Hematopoietic multipotent progenitor cell treated with erythropoietin and hydrocortisone succinate and interleukin-3 and kit ligand, for 15 days (in vitro differentiated cells): ENCODE measurements around the gene TAS2R40.

ENCODE experiments used
- DNase-seq: peaks from one replicate; pipeline ENCODE4 v3.0.0-alpha.2; 2015; ENCODE audit warnings: low spot score

Gene TAS2R40

DNA sequence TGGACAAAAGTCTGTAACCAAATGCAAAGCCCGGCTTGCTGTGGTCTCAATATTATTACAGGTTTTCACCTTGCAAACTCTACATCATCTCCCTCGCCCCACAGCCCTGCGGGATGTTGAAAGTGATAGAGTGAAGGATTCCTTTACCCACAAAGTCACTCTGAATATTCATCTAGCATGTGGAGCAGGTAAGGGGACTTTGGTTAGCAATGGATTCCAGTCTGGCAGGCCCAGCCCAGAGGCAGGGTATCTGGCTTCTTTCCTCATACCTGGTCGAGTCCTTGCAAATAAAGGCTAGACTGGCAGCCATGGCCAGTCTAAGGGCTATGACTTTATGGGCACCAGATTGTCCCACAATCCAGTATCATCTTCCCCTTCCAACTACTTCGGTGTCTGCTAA is 3.2 kb downstream of the TAS2R40 start:
- no peak for DNase-seq

DNA sequence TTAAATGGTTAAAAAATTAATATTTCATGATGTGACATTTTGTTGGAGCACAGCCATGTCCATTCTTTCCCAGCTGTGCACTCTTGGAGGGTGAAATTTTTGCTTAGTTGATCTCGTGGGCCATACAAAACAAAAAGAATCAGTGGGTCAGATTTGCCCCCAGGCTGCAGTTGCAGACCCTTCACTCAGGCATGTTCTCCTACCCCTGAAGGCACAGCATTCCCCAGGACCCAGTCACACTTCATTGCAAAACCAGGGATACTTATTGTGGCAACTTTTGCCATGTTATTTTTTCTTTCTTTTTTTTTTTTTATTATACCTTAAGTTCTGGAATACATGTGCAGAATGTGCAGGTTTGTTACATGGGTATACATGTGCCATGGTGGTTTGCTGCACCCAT is 6.0 kb downstream of the TAS2R40 start:
- DNase-seq = no peak

DNA sequence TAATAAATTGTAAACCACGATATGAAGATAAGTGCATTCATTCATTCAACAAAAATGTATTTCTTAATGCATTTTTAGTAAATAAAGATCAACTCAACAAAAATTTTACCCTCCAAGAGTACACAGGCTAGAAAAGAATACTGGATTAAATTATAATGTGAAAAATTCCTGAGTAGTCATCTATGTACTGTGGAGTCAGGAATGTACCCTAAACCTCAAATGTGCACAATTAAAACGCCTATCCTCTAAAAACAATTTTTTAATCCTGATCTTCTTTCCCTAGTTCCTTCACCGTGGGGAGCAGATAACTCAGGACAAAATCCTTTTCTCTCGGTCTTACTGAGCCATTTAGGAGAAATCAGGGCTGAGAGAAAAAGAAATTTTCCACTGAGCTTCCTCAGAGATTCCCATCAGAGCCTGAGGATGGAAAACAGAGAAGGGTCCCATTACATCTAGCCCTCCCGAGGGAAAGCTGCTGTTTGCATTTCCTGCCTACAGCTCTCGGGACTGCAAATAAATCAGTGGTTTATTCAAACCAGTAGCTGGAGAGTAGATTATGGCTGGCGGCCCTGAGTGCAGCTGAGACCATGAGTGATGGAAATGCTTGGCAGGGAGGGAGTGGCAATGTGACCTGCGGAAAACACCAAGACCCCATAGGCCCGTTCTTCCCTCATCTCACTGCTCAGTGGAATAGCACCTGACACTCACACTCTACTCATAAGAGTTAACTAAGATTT is 7.4 kb downstream of the TAS2R40 start:
- no peak for DNase-seq

DNA sequence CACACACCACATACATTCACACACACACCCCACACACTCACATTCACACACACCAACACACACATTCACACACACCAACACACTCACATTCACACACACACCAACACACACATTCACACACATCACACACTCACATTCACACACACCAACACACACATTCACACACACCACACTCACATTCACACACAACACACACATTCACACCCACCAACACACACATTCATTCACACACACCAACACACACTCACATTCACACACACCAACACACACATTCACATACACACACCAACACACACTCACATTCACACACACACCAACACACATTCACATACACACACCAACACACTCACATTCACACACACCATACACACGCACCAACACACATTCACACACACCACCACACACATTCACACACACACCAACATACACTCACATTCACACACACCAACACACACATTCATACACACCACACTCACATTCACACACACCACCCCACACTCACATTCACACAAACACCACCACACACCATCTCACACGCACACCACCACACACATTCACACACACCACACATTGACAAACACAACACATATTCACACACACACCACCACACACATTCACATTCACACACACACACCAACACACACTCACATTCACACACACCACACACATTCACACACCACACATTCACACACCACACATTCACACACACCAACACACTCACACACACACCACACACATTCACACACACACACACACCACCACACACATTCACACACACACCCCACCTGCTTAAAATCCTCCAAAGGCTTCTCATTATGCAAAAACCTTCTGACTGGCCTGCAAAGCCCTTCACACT is 9.0 kb downstream of the TAS2R40 start:
- DNase-seq = no peak

DNA sequence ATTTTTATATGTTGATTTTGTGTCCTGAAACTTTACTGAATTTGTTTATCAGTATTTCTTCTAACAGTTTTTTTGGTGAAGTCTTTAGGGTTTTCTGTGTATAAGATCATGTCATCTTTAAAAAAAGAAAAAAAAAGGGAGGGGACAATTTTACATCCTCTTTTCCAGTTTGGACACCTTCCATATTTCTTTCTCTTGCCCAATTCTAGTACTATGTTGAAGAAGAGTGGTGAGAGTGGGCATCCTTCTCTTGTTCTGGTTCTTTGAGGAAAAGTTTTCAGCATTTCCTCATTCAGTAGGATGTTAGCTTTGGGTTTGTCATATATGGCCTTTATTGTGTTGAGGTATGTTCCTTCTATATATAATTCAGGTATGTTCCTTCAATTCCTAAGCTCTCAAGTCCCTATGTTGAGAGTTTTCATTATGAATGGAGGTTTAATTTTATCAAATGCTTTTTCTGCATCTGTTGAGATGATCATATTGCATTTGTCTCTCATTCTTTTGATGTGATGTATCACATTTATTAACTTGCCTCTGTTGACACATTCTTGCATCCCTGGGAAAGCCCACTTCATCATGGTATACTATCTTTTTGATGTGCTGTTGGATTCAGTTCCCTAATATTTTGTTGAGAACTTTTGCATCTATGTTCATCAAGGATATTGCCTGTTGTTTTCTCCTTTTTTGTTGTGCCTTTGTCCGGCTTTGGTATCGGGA is 12.1 kb downstream of the TAS2R40 start:
- DNase-seq = no peak

- DNase-seq = no peak
Measured at GRCh38 chr7:143234533-143234875, 12.7 kb downstream of the TAS2R40 start.

GRCh38 chr7:143235561-143235960 is 13.7 kb downstream of the TAS2R40 start:
- DNase-seq = no peak

- no peak for DNase-seq
Measured at GRCh38 chr7:143236408-143236990, 14.7 kb downstream of the TAS2R40 start.

GRCh38 chr7:143237366-143237765 is 15.5 kb downstream of the TAS2R40 start:
- no peak for DNase-seq

DNA sequence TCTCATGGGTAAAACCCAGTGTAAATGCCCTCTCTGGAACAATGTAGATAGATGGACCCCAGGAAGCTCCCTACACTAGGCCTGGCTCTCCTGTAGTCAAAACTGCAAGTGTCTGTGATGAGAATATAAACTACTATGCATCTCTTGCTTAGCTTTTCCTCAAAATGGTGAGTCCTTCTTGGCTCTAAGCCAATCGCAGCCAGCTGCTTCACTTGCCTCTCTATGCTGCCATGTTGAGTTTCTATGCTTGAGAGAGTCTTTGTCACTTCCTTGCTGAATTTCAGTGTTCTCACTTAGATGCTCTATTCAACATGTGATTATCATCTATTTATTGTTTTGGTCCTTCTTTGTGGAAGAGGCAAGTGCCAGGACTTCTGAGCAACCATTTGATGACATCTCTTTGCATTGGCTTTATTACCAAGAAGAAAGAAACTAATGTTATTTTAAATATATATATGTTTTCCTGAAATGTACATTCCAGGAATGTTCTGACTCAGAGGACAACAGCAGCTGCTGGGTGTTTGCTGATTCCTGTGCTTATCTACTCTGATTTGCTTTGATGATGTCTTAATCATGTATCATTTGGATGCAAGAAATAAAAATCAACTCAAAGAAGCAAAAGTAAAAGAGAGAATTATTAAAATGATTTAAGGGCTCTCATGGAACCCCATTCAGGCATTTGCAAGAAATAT is 16.6 kb downstream of the TAS2R40 start:
- DNase-seq = no peak

DNA sequence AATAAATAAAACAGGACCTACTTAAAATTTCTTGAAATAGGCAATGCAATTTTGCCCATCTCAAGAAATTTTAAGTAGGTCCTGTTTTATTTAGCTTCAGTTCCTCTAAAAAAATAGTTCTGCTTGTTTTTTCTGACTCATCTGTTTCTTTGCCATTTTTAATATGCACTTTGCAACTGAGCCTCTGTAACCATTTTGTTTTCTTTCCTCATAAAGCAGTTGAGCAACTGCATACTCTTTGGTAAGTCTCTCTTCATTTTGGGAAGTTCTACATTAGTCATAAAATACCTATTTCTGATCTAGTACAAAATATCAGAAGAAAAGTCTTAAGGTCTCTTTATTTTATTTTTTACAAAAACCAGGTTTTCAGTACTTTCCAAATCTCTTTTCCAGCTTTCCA is 18.0 kb downstream of the TAS2R40 start:
- DNase-seq = no peak

GRCh38 chr7:143240291-143241168 is 18.7 kb downstream of the TAS2R40 start:
- peak; percentile 74 for DNase-seq

GRCh38 chr7:143242306-143242705 is 20.5 kb downstream of the TAS2R40 start:
- no peak for DNase-seq

DNA sequence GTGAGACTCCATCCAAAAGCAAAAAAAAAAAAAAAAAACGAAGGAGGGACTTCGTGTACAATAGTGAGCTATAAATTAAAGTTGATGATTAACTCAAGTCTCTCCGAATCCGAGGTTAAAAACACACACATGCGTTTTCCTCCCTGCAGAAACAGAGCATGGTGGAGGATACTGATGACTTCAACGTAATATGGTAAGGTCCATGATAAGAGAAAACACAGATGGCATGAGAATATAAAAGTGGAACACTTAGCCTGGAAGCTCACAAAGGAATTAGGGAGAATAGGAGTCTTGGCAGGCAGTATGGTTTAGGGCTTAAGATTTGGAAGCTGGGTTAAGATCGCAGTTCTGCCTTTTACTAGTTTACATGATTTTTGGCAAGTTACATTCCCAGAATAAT is 21.3 kb downstream of the TAS2R40 start:
- no peak for DNase-seq

GRCh38 chr7:143243614-143244013 is 21.8 kb downstream of the TAS2R40 start:
- DNase-seq = no peak

GRCh38 chr7:143244321-143244720 is 22.5 kb downstream of the TAS2R40 start:
- DNase-seq = no peak

- no peak for DNase-seq
Measured at GRCh38 chr7:143245123-143245522, 23.3 kb downstream of the TAS2R40 start.

DNA sequence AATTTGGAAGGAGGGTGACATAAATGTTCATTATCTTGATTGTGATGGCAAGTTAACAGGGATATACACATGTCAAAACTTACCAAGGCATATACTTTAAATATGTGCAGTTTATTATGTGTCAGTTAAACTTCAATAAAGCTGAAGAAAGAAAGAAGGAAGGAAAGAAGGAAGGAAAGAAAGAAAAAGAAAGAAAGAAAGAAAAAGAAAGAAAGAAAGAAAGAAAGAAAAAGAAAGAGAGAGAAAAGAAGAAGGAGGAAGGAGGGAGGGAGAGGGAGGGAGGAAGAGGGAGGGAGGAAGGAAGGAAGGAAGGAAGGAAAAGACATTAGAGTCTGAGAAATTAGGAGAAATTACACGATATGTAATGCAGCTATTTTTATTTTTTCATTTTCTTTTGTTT is 25.5 kb downstream of the TAS2R40 start:
- no peak for DNase-seq

DNA sequence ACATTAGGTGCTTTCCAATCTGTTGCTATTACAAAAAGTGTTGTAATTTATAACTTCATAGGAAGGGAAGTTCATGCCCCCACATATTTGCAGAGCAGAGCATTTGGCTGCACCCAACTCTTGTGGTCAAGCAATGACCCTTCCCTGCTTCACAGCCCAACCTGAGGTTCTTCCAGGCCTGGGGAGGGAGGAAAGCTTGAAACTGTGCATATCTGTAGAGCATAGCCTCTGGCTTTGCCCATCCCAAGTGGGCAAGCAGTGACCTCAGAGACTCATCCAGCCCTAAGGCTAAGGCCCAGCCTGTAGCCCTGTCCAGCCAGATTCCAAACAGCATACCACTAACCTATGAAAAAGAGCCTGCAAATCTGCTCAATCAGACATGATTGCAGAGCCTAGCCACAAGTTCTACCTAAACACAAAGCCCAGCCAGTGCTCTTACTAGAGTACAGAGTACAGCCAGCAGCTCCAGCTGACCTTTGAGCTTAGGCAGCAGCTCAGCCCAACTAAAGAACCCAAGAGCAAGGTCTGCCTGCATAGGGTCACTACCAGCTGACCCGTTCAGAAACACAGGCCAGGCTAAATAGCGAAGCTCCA is 27.0 kb downstream of the TAS2R40 start:
- DNase-seq = no peak

DNA sequence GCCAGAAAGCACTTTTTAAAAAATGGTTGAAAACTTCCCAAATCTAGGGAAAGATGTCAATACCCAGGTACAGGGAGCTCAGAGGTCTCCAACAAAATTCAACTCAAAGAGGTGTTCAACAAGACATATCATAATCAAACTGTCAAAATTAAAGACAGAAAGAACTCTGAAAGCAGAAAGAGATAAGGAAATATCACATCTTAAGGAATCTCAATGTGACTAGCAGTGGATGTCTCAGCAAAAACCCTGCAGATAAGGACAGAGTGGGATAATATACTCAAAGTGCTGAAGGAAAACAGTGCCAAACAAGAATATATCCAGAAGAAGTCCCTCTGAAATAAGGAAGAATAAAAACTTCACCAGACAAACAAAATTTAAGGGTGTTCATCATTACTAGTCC is 28.4 kb downstream of the TAS2R40 start:
- no peak for DNase-seq

DNA sequence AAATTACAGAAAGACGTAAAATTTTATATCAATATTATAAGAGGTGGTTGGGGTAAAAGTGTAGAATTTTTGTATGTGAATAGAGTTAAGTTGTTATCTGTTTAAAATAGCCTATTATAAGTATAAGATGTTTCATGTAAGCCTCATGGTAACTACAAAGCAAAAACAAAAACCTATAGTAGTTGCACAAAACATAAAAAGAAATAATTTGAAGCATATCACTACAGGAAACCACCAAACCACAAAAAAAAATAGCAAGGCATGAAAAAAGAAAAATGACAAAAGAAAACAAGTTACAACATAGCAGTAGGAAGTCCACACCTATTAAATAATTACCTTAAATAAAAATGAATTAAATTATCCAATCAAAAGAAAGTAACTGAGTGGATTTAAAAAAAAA is 29.0 kb downstream of the TAS2R40 start:
- DNase-seq = no peak
